GM12892 (cell line): Measurements from ENCODE around the gene UGT2A2.

Experiments used
- POLR2A ChIP-seq: IDR thresholded peaks from 2 replicates; pipeline ENCODE4 v1.6.1; 2011; ENCODE audit warnings: low read depth, low read length, control low read depth
- TAF1 ChIP-seq: IDR thresholded peaks from 2 replicates; pipeline ENCODE4 v1.6.1; 2011; ENCODE audit warnings: low read depth, mild to moderate bottlenecking, control low read depth, low read length, borderline replicate concordance

DNA sequence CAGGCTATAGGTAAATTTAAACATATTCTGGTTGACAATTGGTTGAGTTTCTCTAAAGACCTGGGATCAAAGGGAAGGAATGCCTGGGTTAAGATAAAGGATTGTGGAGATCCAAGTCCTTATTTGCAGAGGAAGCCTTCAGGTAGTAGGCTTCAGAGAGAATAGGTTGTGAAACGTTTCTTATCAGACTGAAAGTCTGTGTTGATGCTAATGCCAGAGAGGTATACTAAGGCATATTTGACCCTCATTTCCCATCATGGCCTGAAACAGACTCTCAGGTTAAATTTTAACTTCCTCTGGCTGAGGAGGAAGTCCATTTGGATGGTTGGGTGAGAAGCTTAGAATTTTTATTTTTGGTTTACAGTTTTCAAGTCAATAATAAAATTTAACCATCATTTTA lies 48.1 kb downstream of the UGT2A2 start:
- TF ChIP-seq TAF1 (no peak), POLR2A (no peak)
